ENCODE measurements around the gene TEX29.

DNA sequence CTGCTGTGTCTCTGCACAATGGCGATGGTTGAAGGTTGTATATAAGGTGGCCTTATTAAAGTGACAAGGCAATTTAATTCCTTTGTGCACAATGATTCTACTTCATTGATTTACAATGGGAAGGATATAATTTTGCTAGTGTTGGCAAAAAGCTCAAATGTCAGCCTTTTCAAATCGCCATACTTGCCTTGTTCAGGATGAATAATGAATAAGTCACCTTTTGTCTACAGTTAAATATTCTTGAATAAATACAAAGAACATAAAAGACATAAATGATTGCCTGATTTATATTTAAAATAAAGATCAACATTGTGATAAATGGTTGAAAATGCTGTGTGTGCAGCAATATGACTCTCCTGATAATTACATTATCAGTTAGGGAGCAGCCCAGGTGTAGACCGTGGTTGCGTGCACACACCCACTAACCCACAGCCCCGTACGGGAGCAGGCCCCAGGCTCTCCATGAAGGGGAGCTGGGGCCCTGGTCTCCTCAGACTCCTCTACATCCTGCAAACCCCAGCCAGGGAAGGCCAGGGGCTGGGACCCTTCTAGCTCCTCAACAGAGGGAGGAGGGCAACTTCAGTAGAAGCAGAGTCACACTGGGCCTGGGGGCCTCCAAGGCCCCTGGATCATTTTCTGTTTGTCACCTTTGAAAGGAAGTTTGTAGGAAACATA, 64.9 kb downstream of the TEX29 start:
- TF ChIP-seq, protein P1, sequence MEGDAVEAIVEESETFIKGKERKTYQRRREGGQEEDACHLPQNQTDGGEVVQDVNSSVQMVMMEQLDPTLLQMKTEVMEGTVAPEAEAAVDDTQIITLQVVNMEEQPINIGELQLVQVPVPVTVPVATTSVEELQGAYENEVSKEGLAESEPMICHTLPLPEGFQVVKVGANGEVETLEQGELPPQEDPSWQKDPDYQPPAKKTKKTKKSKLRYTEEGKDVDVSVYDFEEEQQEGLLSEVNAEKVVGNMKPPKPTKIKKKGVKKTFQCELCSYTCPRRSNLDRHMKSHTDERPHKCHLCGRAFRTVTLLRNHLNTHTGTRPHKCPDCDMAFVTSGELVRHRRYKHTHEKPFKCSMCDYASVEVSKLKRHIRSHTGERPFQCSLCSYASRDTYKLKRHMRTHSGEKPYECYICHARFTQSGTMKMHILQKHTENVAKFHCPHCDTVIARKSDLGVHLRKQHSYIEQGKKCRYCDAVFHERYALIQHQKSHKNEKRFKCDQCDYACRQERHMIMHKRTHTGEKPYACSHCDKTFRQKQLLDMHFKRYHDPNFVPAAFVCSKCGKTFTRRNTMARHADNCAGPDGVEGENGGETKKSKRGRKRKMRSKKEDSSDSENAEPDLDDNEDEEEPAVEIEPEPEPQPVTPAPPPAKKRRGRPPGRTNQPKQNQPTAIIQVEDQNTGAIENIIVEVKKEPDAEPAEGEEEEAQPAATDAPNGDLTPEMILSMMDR (IDR thresholded peaks at IDR 0.05) = no peak
- TF ChIP-seq TCF7L2 (IDR thresholded peaks at IDR 0.05; ENCODE audit: low read depth, low read length) (no peak), POLR2AphosphoS5 (IDR thresholded peaks at IDR 0.05; ENCODE audit: low read depth, low read length) (no peak)
